GM13977 (cell line): ENCODE measurements around the gene PLA2G2F.

ENCODE experiments used
- DNase-seq: peaks from one replicate; pipeline ENCODE4 v3.0.0; 2012; ENCODE audit warnings: low spot score
- in situ Hi-C: fragments of 300-500 bp; cut with MboI; formaldehyde crosslinking; loops from one replicate; pipeline ENCODE4 v1.12.0; 2022; ENCODE audit warnings: low sequenced_read_pairs, low pct_unique_long_range_greater_than_20kb, mixed read lengths, inconsistent platforms; ENCODE audit not compliant: unreplicated experiment
- TF ChIP-seq, protein P1 (sequence below): IDR thresholded peaks from 2 replicates; pipeline ENCODE4 v1.5.1; 2012; ENCODE audit warnings: mild to moderate bottlenecking, control low read depth; ENCODE audit not compliant: insufficient read depth; ENCODE audit errors: extremely low read depth, missing control alignments

Gene PLA2G2F

DNA sequence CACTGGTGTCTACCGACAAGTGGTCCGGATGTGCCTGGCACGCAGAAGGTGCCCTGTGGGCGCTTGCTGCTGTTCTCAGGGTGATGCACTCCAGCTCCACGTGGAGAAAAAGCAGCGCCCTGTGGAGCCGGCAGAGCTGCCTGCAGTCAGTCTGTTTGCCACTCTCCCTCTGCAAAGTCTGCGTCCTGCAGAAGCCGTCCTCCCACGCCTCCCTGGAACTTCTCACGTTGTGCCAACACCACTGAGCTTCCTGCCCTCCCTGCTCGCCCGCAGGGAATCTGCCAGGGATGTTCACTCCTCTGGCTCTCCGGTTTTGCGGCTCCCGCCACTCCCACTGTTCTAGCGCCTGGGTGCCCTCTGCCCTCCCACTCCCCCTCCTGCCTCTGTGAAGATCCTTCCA is 26.9 kb downstream of the PLA2G2F start:
- in situ Hi-C loops = no loop called here
- DNase-seq = no peak
- TF ChIP-seq, protein P1, sequence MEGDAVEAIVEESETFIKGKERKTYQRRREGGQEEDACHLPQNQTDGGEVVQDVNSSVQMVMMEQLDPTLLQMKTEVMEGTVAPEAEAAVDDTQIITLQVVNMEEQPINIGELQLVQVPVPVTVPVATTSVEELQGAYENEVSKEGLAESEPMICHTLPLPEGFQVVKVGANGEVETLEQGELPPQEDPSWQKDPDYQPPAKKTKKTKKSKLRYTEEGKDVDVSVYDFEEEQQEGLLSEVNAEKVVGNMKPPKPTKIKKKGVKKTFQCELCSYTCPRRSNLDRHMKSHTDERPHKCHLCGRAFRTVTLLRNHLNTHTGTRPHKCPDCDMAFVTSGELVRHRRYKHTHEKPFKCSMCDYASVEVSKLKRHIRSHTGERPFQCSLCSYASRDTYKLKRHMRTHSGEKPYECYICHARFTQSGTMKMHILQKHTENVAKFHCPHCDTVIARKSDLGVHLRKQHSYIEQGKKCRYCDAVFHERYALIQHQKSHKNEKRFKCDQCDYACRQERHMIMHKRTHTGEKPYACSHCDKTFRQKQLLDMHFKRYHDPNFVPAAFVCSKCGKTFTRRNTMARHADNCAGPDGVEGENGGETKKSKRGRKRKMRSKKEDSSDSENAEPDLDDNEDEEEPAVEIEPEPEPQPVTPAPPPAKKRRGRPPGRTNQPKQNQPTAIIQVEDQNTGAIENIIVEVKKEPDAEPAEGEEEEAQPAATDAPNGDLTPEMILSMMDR = no peak

DNA sequence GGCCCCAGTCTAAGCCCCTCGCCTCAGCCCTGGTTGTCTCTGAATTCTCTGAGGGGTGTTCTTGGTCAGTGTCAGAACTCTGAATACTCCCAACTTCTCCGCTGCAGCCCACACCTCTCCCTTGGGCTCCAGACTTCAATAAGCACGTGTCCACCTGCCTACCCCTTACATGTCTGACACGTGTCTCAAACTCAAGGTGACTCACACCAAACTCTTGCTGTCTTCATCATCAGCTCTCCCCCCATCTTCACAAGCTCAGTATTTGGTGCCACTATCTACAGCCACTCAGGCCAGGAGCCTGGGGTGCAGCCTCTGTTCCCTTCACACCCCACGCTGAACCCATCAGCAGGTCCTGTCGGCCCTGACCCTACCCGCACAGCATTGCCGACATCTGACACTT is 28.0 kb downstream of the PLA2G2F start:
- in situ Hi-C loops = no loop called here
- TF ChIP-seq, protein P1 = no peak
- no peak for DNase-seq

DNA sequence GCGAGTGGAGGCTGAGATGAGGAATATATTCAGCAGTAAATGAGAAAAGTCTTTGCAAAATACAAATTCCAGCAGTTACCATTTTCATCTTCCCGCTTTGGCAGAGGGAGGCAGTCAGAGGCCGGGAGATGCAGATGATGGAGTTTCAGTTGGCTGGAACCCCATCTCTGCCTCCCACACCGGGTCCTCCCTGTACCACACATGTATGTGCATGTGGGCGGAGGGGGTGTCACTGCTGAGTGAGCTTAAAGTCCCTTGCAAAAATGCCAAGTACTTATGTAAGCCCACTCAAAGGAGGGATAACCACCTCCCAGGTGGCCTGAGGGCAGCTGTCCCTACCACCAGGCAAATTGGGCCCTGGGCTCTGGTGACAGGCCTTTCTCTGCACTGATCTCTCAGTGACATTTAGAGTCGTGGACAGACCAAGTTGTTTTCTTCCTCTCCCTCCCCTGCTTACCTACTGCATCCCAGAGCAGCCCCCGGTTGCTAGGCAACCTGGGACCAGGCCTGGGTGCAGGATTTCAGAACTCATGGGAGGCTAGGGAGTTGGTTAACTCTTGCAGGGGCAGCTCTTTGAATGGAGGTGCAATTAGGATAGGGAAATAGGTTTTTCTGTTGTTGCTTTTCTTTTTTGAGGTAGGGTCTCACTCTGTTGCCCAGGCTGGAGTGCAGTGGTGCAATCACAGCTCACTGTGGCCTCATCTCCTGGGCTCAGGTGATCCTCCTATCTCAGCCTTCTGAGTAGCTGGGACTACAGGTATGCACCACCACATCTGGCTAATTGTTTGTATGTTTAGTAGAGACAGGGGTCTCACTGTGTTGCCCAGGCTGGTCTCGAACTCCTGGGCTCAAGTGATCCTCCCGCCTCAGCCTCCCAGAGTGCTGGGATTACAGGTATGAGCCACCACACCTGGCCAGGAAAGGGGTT is 29.7 kb downstream of the PLA2G2F start:
- TF ChIP-seq, protein P1 = no peak
- DNase-seq = no peak
- in situ Hi-C loops = no loop called here

DNA sequence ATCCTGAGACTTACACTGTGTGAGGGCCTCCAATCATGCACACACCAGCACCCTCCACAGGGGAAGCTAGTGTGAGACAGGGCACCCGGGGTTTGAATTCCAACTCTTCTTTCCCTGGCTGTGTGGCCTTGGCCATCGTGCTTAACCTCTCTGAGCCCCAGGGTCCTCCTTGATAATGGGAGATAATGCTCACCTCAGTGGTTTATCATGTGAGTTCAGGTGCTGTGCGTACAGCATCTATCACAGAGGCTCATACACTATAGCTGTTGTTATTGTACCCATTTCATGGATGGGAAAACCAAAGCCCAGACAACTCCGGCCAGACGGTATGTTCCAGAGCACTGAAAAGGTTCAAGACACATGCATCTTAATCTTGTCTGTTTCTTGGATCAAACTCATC is 30.8 kb downstream of the PLA2G2F start:
- no peak for DNase-seq
- TF ChIP-seq, protein P1 = no peak
- in situ Hi-C loops = no loop called here

DNA sequence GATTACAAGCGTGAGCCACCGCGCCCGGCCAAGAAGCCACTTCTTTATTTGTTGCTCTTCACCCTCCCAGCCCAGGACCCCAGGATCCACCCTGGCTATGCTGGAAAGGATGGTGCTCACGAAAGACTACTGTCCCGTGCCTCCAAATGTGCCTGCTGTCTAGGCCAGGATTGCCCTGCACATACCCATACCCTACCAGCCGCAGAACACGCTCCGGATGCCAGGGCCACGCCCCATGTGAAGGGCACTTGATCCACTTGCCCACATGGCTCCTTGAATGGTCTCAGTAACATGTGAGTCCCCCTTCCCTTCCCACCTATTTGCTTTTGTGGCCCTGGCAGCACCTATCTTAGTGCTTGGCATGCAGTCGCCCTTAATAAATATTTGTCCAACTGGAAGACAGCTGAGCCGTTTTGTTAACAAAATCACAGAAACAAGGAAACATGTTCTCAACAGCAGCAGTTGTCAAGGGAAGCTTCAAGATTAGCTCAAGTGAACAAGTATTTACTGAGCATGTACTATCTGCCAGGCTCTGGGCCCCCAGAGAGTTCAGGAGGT is 33.0 kb downstream of the PLA2G2F start:
- no peak for DNase-seq
- TF ChIP-seq, protein P1 = no peak
- in situ Hi-C loops = no loop called here

DNA sequence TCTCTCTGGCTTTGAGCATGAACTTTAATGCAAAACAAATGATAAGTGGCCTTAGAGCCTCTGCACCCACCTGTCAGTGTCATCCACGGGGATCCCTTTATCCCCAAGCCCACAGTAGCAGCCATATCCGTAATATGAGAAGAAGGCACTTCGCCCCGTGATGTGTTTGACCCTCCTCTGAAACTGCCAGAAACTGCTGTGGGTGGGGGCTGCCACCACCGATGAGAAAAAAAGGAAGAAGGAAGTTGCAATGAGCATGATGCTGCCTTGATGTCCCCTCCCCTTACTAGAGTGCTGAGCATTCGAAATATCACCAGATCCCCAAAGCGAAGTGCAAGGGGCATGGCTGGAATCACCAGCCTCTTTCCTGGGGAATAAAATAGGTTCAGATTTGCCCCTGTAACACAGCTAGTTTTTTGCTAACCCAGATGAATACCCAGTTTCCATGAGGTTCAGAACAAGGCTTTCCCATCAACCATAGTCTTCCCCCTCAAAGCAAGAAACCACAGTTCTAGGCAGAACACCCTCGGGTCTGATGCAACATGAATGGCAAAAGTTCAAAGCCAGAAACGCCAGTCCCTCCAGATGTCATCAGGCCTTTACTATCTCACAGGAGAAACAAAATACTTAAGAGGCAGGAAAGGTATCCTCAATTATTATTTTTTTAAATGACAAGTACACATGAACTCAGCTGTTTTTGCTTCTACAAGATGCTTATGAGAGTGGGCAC is 36.0 kb downstream of the PLA2G2F start:
- TF ChIP-seq, protein P1 = no peak
- no peak for DNase-seq
- in situ Hi-C loops = no loop called here
